ENCODE results near the gene NFYB. TPM values are rescaled to one million over a fixed set of nuclear protein-coding genes. Genes with fewer than 3 reads are reported as not detected.

Gene NFYB
- total and polyA plus RNA-seq, 2 experiments from 2014 or later, result 20.4 to 27.5 TPM

GRCh38 chr12:104109446-104110271 lies 28.4 kb downstream of the NFYB start:
- no peak overlapping the region for H3K27ac ChIP-seq

GRCh38 chr12:104108755-104109445 lies 29.1 kb downstream of the NFYB start:
- Histone ChIP-seq H4K20me1 (ENCODE audit: insufficient read depth, poor library complexity, severe bottlenecking) (no peaks in the 10 kb centered on the region), H3K4me2 (no peak overlapping the region), H3K27ac (no peak overlapping the region), H3K4me1 (ENCODE audit: insufficient read depth) (no peaks in the 10 kb centered on the region), H3K36me3 (replicated peaks; ENCODE audit: insufficient read depth, low read depth) (no peaks in the 10 kb centered on the region), H3K79me2 (no peaks in the 10 kb centered on the region), H3K4me3 (no peak overlapping the region), H3K9me2 (replicated peaks; ENCODE audit: insufficient read depth) (no peaks in the 10 kb centered on the region), H2AFZ (no peak overlapping the region), H3K9me3 (ENCODE audit: low read depth) (no peaks in the 10 kb centered on the region), H3K27me3 (no peaks in the 10 kb centered on the region)
- DNase-seq (ENCODE audit: low spot score), result peak; percentile 88
- WGBS (ENCODE audit: low lambda C conversion rate, missing lambda C conversion rate), result 53% methylated on average over 6 of the region's 6 CpGs
- TF ChIP-seq EZH2phosphoT487 (IDR thresholded peaks at IDR 0.05; ENCODE audit: low read depth, severe bottlenecking, unreplicated experiment) (no peak), EZH2 (IDR thresholded peaks at IDR 0.05; ENCODE audit: borderline replicate concordance) (no peak), CTCF (IDR thresholded peaks at IDR 0.05; ENCODE audit: poor library complexity) (peak; percentile 89)

More at GRCh38 chr12:104109446-104110271, 28.4 kb downstream of the NFYB start:
- WGBS (ENCODE audit: low lambda C conversion rate, missing lambda C conversion rate), result 92% methylated on average over 4 of the region's 4 CpGs
- Histone ChIP-seq H2AFZ (no peak overlapping the region), H3K4me1 (ENCODE audit: insufficient read depth) (no peaks in the 10 kb centered on the region), H3K9me3 (ENCODE audit: low read depth) (no peaks in the 10 kb centered on the region), H3K79me2 (no peaks in the 10 kb centered on the region), H3K27me3 (no peaks in the 10 kb centered on the region), H3K9me2 (replicated peaks; ENCODE audit: insufficient read depth) (no peaks in the 10 kb centered on the region), H3K4me3 (no peak overlapping the region), H3K36me3 (replicated peaks; ENCODE audit: insufficient read depth, low read depth) (no peaks in the 10 kb centered on the region), H3K4me2 (no peak overlapping the region), H4K20me1 (ENCODE audit: insufficient read depth, poor library complexity, severe bottlenecking) (no peaks in the 10 kb centered on the region)
- no peak for DNase-seq (ENCODE audit: low spot score)
- TF ChIP-seq EZH2 (IDR thresholded peaks at IDR 0.05; ENCODE audit: borderline replicate concordance) (no peak), EZH2phosphoT487 (IDR thresholded peaks at IDR 0.05; ENCODE audit: low read depth, severe bottlenecking, unreplicated experiment) (no peak), CTCF (IDR thresholded peaks at IDR 0.05; ENCODE audit: poor library complexity) (no peak)

- Histone ChIP-seq H3K4me1 (ENCODE audit: insufficient read depth) (no peaks in the 10 kb centered on the region), H2AFZ (no peak overlapping the region), H3K27me3 (no peaks in the 10 kb centered on the region), H3K27ac (no peak overlapping the region), H3K36me3 (replicated peaks; ENCODE audit: insufficient read depth, low read depth) (no peaks in the 10 kb centered on the region), H3K4me2 (no peak overlapping the region), H3K9me3 (ENCODE audit: low read depth) (no peaks in the 10 kb centered on the region), H4K20me1 (ENCODE audit: insufficient read depth, poor library complexity, severe bottlenecking) (no peaks in the 10 kb centered on the region), H3K9me2 (replicated peaks; ENCODE audit: insufficient read depth) (no peaks in the 10 kb centered on the region), H3K79me2 (no peaks in the 10 kb centered on the region), H3K4me3 (no peak overlapping the region)
- DNase-seq (ENCODE audit: low spot score), result no peak
- WGBS (ENCODE audit: low lambda C conversion rate, missing lambda C conversion rate), result 87% methylated on average over 2 of the region's 2 CpGs
- no peak for TF ChIP-seq CTCF (IDR thresholded peaks at IDR 0.05; ENCODE audit: poor library complexity)
- TF ChIP-seq EZH2phosphoT487 (IDR thresholded peaks at IDR 0.05; ENCODE audit: low read depth, severe bottlenecking, unreplicated experiment), result no peak
- no peak for TF ChIP-seq EZH2 (IDR thresholded peaks at IDR 0.05; ENCODE audit: borderline replicate concordance)
Observed at GRCh38 chr12:104106965-104107364, 31.0 kb downstream of the NFYB start.
